ENCODE measurements around the gene PRDM16.

- TF ChIP-seq, protein P1, sequence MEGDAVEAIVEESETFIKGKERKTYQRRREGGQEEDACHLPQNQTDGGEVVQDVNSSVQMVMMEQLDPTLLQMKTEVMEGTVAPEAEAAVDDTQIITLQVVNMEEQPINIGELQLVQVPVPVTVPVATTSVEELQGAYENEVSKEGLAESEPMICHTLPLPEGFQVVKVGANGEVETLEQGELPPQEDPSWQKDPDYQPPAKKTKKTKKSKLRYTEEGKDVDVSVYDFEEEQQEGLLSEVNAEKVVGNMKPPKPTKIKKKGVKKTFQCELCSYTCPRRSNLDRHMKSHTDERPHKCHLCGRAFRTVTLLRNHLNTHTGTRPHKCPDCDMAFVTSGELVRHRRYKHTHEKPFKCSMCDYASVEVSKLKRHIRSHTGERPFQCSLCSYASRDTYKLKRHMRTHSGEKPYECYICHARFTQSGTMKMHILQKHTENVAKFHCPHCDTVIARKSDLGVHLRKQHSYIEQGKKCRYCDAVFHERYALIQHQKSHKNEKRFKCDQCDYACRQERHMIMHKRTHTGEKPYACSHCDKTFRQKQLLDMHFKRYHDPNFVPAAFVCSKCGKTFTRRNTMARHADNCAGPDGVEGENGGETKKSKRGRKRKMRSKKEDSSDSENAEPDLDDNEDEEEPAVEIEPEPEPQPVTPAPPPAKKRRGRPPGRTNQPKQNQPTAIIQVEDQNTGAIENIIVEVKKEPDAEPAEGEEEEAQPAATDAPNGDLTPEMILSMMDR (optimal IDR thresholded peaks at IDR 0.05 in 1 of 3, IDR thresholded peaks at IDR 0.05 in 1 of 3, conservative IDR thresholded peaks at IDR 0.05 in 1 of 3; ENCODE audit: extremely low read depth in 1 of 3, insufficient read depth in 2 of 3, low read length in 3 of 3) = no peak
- TF ChIP-seq EZH2 (IDR thresholded peaks at IDR 0.05; ENCODE audit: low read length) = no peak
Measured at GRCh38 chr1:3389093-3389833, 320.3 kb downstream of the PRDM16 start.
